Urinary bladder (tissue), 4 donors: ENCODE data around the gene TMEM252. TPM values are rescaled to one million over a fixed set of nuclear protein-coding genes. Genes with fewer than 3 reads are reported as not detected.
A peak's percentile ranks its signal among the peaks of the same experiment; 100 is the strongest.

Experiments used
- DNase-seq: peaks from one replicate; pipeline ENCODE4 v3.0.0-alpha.2; 2015; ENCODE audit errors: extremely low spot score
- H3K27ac ChIP-seq: one replicate; pipeline ENCODE4 v1.5.1; 2013; ENCODE audit warnings: low read depth, mild to moderate bottlenecking, moderate library complexity
- H3K36me3 ChIP-seq: one replicate; pipeline ENCODE4 v1.6.1; 2013; ENCODE audit warnings: mild to moderate bottlenecking, moderate library complexity; ENCODE audit not compliant: insufficient read depth
- H3K4me1 ChIP-seq: one replicate; pipeline ENCODE4 v1.6.1; 2013; ENCODE audit warnings: mild to moderate bottlenecking, moderate library complexity; ENCODE audit not compliant: insufficient read depth
- H3K4me3 ChIP-seq: one replicate; pipeline ENCODE4 v1.5.1; 2013; ENCODE audit warnings: low read depth, low read length
- WGBS: extraction: QIAGEN DNeasy Blood & Tissue Kit; methylation state at CpG from one replicate; pipeline ENCODE4 v1.1.7; 2013; 5-methylcytosine and 5-hydroxymethylcytosine counted together
- polyA plus RNA-seq: library from polyadenylated mRNA; stranded (reverse); fragments of 200-250 nt; gene quantifications from one replicate; pipeline ENCODE4 v1.2.3, GENCODE V29; 2013
- total RNA-seq: library from RNA; depleted of rRNA; stranded (reverse); fragments of >200 nt; gene quantifications from one replicate; pipeline ENCODE4 v1.2.3, GENCODE V29; 2014
- donor health status: healthy with polysubstance abuse.
- donor health status: healthy.

The TMEM252 gene
- total and polyA plus RNA-seq, 2 donors, result 0.24 TPM; not detected in 1

- Histone ChIP-seq H3K27ac (no peak overlapping the region), H3K4me3 (no peak overlapping the region), H3K36me3 (no peaks in the 10 kb centered on the region), H3K4me1 (no peaks in the 10 kb centered on the region)
- WGBS, result 40% methylated on average over 9 of the region's 9 CpGs
- DNase-seq, result no peak
These were observed 40.0 kb downstream of the TMEM252 start for GRCh38 chr9:68500457-68501381.

GRCh38 chr9:68498816-68499215 lies 41.9 kb downstream of the TMEM252 start:
- 91% methylated on average over 2 of the region's 2 CpGs for WGBS

GRCh38 chr9:68497629-68498028 lies 43.1 kb downstream of the TMEM252 start:
- Histone ChIP-seq H3K4me1 (no peaks in the 10 kb centered on the region), H3K27ac (no peak overlapping the region), H3K4me3 (no peak overlapping the region), H3K36me3 (no peaks in the 10 kb centered on the region)
- DNase-seq, result no peak
- WGBS, result 90% methylated on average over 1 of the region's 1 CpG

More at GRCh38 chr9:68498816-68499215, 41.9 kb downstream of the TMEM252 start:
- H3K4me1 ChIP-seq, result no peaks in the 10 kb centered on the region
- H3K27ac ChIP-seq, result no peak overlapping the region
- DNase-seq, result no peak
- no peaks in the 10 kb centered on the region for H3K36me3 ChIP-seq
- H3K4me3 ChIP-seq, result no peak overlapping the region

- H3K4me3 ChIP-seq, result no peak overlapping the region
- H3K4me1 ChIP-seq, result no peaks in the 10 kb centered on the region
- H3K27ac ChIP-seq, result no peak overlapping the region
- H3K36me3 ChIP-seq, result no peaks in the 10 kb centered on the region
- no peak for DNase-seq
These were observed 44.3 kb downstream of the TMEM252 start for GRCh38 chr9:68496356-68496755.

- no peak overlapping the region for H3K27ac ChIP-seq
- WGBS, result 42% methylated on average over 1 of the region's 1 CpG
- H3K4me1 ChIP-seq, result no peaks in the 10 kb centered on the region
- DNase-seq, result no peak
- H3K4me3 ChIP-seq, result no peak overlapping the region
- no peaks in the 10 kb centered on the region for H3K36me3 ChIP-seq
These were observed 45.4 kb downstream of the TMEM252 start for GRCh38 chr9:68495247-68495646.

GRCh38 chr9:68493958-68494577 lies 46.6 kb downstream of the TMEM252 start:
- Histone ChIP-seq H3K4me1 (no peaks in the 10 kb centered on the region), H3K27ac (peak overlapping the region; percentile 18)

GRCh38 chr9:68493541-68493940 lies 47.1 kb downstream of the TMEM252 start:
- Histone ChIP-seq H3K4me3 (no peak overlapping the region), H3K4me1 (no peaks in the 10 kb centered on the region), H3K27ac (peak overlapping the region; percentile 18), H3K36me3 (no peaks in the 10 kb centered on the region)
- no peak for DNase-seq

More at GRCh38 chr9:68493958-68494577, 46.6 kb downstream of the TMEM252 start:
- WGBS, result 39% methylated on average over 3 of the region's 3 CpGs
- no peak overlapping the region for H3K4me3 ChIP-seq
- DNase-seq, result no peak
- no peaks in the 10 kb centered on the region for H3K36me3 ChIP-seq

- 28% methylated on average over 6 of the region's 6 CpGs for WGBS
- Histone ChIP-seq H3K4me3 (no peak overlapping the region), H3K27ac (no peak overlapping the region), H3K36me3 (no peaks in the 10 kb centered on the region), H3K4me1 (no peaks in the 10 kb centered on the region)
- DNase-seq, result no peak
These were observed 47.9 kb downstream of the TMEM252 start for GRCh38 chr9:68492806-68493205.

GRCh38 chr9:68489646-68490045 lies 51.0 kb downstream of the TMEM252 start:
- Histone ChIP-seq H3K36me3 (no peaks in the 10 kb centered on the region), H3K4me3 (no peak overlapping the region), H3K4me1 (no peaks in the 10 kb centered on the region), H3K27ac (no peak overlapping the region)
- no peak for DNase-seq
- 78% methylated on average over 4 of the region's 4 CpGs for WGBS

- DNase-seq, result no peak
- Histone ChIP-seq H3K4me3 (no peak overlapping the region), H3K4me1 (no peaks in the 10 kb centered on the region), H3K27ac (no peak overlapping the region), H3K36me3 (no peaks in the 10 kb centered on the region)
- 43% methylated on average over 2 of the region's 2 CpGs for WGBS
These were observed 52.6 kb downstream of the TMEM252 start for GRCh38 chr9:68488126-68488525.

Other genes with a start within 250 kb of the TMEM252 start
- gene FOXD4L3, start 238.0 kb downstream of the TMEM252 start, total RNA-seq, result not detected
- not detected for gene FOXD4L3, start 238.0 kb downstream of the TMEM252 start, polyA plus RNA-seq
- gene PGM5, start 184.3 kb downstream of the TMEM252 start, total RNA-seq, result 206 TPM
- gene PGM5, start 184.3 kb downstream of the TMEM252 start, polyA plus RNA-seq, result 491 TPM
- 6.4 TPM for gene PIP5K1B, start 164.4 kb upstream of the TMEM252 start, total RNA-seq
- gene PIP5K1B, start 164.4 kb upstream of the TMEM252 start, polyA plus RNA-seq, result 3.1 TPM